DMS153 treated with DMSO at 0.1 percent for 48 hours (cell line): ENCODE data around the gene RALGAPA1.
"Not testable (repeated sequence)": the region's sequence is repeated elsewhere in the genome, so short reads cannot be mapped to it uniquely, and the experiment has no call there.

Experiments used
- DNase-seq: peaks from one replicate; lab custom pipeline; 2025; ENCODE audit not compliant: unreplicated experiment; lab: John Stamatoyannopoulos, UW

Gene RALGAPA1

GRCh38 chr14:35632271-35632670, 176.8 kb downstream of the RALGAPA1 start:
- no peak for DNase-seq

DNA sequence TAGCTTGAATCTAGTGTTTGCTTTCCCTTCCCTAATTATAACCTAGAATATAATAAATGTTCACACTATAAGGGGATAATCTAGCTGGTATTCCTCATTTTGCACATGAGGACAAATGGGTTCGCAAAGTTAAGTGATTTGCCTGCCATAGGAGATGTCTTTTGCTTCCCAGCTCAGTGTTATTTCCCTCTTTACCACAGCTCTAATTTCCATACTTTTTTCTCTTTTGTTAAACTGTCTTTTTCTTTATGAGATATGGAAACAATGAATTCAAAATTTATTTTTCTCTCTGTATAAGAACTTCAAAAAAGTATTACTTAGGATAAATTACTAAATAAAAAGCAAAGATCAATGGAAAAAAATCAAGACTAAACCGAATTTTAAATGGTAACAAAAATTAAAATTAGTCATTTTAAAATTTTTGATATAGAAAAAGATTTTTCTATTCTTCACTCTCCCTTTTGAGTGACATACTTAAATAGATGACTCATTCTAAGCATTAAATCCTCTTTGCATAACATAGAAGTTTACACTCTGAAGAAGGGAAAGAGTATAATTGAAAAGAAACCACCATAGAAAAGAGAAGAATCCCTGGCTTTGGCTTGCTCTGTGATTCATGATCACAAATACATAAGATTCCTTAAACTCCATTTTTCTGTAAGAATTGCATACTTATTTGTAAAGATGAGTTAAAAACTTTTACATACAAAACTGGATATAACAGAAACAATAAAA, 177.9 kb downstream of the RALGAPA1 start:
- no peak for DNase-seq

GRCh38 chr14:35628989-35629388, 180.1 kb downstream of the RALGAPA1 start:
- DNase-seq: no peak

- DNase-seq: not testable (repeated sequence)
These were observed 182.1 kb downstream of the RALGAPA1 start for GRCh38 chr14:35626947-35627346.

- not testable (repeated sequence) for DNase-seq
These were observed 187.1 kb downstream of the RALGAPA1 start for GRCh38 chr14:35621996-35622395.

DNA sequence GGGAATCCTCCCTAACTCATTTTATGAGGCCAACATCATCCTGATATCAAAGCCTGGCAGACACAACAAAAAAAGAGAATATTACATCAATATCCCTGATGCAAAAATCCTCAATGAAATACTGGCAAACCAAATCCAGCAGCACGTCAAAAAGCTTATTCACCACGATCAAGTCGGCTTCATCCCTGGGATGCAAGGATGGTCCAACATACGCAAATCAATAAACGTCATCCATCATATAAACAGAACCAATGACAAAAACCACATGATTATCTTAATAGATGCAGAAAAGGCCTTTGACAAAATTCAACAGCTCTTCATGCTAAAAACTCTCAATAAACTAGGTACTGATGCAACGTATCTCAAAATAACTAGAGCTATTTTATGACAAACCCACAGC, 189.1 kb downstream of the RALGAPA1 start:
- DNase-seq: not testable (repeated sequence)

GRCh38 chr14:35619461-35619860, 189.6 kb downstream of the RALGAPA1 start:
- DNase-seq: not testable (repeated sequence)

DNA sequence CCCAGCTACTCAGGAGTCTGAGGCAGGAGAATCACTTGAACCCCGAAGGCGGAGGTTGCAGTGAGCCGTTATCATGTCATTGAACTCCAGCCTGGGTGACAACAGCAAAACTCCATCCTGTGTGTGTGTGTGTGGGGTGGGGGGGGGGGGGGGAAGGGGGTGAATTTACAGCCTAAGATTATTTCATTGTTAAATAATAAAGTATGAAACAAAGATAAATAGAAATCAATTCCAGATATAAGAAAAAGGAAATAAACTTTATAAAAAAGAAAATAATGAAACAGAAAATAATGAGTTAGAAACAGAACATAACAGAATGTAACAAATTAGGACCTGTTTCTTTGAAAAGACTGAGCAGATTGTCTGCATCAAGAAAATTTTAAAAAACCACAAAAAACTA, 191.6 kb downstream of the RALGAPA1 start:
- no peak for DNase-seq

DNA sequence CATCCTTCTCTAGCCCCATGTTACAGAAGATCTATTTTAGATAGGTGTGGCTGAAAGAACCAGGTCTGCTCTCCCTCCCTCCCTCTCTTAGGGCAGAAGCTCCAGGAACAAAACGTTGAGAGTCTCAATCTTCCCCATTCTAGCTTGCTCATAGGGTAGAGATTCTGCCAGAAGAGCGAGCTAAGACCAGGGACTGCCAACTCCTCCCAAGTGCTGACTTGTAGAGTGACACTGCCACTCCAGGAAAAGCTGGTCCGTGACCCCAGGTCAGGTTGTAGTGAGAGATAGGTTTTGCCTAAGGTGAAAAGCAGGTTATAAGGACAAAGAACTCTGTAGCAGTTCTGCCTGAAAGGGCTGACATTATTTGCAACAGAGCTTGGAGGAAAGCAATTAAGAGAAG, 201.7 kb downstream of the RALGAPA1 start:
- no peak for DNase-seq

DNA sequence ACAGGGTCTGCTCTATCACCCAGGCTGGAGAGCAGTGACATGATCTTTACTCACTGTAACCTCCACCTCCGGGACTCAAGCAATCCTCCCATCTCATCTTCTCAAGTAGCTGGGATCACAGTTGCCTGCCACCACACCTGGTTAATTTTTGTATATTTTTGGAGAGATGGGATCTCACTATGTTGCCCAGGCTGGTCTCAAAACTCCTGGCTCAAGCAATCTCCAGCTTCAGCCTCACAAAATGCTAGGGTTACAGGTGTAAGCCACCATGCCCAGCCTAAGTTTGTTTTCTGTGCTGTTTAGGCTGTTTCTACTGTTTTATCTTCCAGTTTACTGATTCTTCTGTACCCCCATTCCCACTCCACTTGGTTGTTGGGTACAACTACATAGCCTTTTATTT, 208.8 kb downstream of the RALGAPA1 start:
- no peak for DNase-seq

- no peak for DNase-seq
These were observed 214.5 kb downstream of the RALGAPA1 start for GRCh38 chr14:35594616-35595015.

GRCh38 chr14:35587373-35587772, 221.7 kb downstream of the RALGAPA1 start:
- DNase-seq: not testable (repeated sequence)

DNA sequence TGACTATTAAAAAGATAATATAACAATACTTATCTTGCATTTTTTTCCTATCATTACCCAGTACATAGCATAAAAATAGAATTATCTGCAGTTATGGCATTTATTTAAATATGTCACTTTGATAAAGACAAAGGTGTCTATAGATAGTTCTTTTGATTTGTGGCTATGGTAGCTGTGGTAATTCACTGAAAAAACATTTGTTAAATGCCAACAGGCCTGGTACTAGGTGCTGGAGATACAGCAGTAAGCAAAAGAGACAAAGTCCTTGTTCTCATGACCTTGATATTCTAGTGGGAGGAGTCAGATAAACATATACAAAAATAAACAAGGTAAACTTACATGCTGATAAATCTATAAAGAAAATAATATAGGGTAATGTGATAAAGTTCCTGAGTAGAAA, 230.5 kb downstream of the RALGAPA1 start:
- DNase-seq: no peak

DNA sequence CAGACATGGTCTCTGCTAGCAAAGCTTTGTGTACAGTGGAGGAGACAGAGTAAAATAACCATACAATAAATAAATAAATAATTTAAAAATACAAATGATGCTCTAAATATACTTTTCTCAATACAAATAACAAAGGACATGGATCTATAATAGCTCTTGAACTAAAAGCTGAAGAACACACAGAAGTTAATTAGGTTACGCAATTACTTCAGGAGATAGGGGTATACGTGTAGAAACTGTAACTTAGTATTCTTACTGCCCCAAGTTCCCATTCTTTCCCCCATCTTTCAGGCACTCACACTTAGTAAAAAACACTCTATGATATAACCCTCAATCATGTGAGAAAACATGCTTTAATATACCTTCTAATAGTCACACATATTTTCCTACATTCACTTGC, 231.0 kb downstream of the RALGAPA1 start:
- no peak for DNase-seq

DNA sequence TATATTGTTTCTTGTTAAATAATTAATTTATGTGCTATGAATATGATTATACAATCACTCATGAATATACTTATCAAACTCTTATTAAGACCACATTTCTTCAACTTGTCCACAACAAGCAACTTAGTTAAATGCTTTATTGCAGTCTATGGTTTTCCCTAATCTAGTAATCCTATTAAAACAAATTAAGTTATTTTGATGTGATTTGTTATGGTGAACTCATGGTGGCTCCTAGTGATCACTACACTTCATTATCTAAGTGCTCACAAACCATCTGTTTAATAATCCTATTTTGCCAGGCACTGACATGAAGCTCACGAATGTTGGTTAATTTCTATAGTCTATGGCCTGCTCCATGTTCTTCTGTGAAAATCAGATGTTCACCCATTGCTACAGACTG, 232.2 kb downstream of the RALGAPA1 start:
- no peak for DNase-seq

DNA sequence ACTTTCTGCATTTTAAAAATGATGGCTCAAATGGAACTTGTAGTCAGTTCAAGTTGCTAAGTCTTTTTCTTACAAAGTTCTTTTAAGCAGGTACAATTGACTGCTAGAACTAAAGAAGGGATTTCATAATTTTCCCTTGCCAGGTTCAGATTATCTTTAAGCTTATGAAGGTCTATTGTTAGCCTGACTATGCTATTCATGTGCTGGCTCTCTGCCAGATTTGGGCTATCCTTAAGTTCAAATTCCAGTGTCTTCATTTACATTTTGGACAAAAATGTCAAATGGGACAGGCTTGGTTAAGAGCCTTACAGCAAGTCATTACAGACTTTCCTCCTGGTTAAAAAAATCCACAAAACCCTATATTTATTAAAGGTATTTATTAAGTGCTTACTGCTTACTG, 232.8 kb downstream of the RALGAPA1 start:
- DNase-seq: no peak

DNA sequence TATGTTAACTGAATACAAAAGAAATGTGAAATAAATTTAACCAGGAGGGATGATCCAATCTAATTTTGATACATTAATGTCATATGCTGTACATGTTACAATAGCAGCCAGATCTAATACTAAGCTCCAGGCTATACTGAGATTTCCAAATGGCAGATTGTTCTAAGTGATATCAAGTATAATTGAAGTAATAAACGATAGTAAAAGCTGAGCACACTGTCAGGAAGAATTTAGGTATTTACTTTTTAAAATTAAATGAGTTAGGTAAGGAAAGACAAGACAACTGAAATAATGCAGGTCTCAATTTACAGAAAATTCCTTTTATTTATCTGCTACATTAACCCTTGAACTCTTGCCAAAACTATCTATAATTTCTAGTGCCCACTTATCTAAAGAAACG, 235.2 kb downstream of the RALGAPA1 start:
- DNase-seq: no peak

GRCh38 chr14:35571598-35571997, 237.5 kb downstream of the RALGAPA1 start:
- no peak for DNase-seq

GRCh38 chr14:35565871-35566464, 243.1 kb downstream of the RALGAPA1 start:
- DNase-seq: no peak

- DNase-seq: no peak
These were observed 250.4 kb downstream of the RALGAPA1 start for GRCh38 chr14:35558680-35559079.

DNA sequence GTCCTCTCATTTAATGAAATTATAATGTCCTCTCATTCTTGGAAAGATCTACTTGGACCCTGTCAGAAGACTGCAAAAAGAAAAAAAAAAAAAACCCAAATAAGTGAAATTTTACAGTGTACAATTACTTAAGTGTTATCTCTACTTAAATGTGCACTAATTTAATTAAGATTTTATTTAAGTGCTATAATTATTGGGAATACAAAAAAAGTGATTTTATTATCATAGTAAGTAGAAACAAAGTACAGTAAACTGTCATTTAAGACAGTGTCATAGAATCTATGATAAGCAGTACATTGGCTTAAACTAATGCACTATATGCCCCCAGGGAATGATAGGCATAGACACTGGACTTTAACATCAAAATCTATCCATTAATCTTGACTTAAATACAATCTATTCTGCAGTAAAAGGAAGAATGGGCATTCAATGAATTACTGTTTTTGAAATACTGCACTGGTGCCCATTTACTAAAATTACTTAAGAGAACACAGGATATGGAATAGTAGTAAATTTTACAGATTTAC, 251.8 kb downstream of the RALGAPA1 start:
- no peak for DNase-seq

- no peak for DNase-seq
These were observed 252.5 kb downstream of the RALGAPA1 start for GRCh38 chr14:35556548-35556947.

DNA sequence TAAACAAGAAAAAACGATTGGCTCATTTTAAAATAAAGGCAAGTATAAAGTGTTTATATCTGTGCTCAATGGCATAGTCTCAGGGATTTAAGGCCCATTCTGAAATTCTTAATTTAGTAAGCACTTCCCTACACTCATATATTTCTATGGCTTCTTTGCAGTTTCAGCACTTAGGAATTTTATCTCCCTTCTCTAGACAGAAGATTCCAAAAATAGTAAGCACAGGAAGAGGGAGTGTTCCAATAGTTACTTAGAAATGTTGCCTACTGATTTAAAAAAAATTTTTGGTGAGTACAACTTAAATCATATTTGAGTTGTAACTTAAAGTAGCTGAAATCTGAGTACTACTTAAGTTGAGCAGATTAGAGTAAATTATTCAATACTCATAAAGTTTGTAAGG, 255.3 kb downstream of the RALGAPA1 start:
- DNase-seq: no peak
